GM13977 (cell line): ENCODE results near the gene OPHN1.

ENCODE experiments used
- DNase-seq: peaks from one replicate; pipeline ENCODE4 v3.0.0; 2012; ENCODE audit warnings: low spot score
- CTCF ChIP-seq: IDR thresholded peaks from 2 replicates; pipeline ENCODE4 v1.5.1; 2012; ENCODE audit warnings: mild to moderate bottlenecking, control low read depth; ENCODE audit not compliant: insufficient read depth; ENCODE audit errors: extremely low read depth, missing control alignments
- in situ Hi-C: fragments of 300-500 bp; cut with MboI; formaldehyde crosslinking; loops from one replicate; pipeline ENCODE4 v1.12.0; 2022; ENCODE audit warnings: low sequenced_read_pairs, low pct_unique_long_range_greater_than_20kb, mixed read lengths, inconsistent platforms; ENCODE audit not compliant: unreplicated experiment

Gene OPHN1

GRCh38 chrX:68060506-68061205, 372.6 kb downstream of the OPHN1 start:
- no peak for TF ChIP-seq CTCF
- no peak for DNase-seq
- in situ Hi-C loops, result no loop called here

GRCh38 chrX:68059469-68059868, 373.8 kb downstream of the OPHN1 start:
- DNase-seq, result no peak
- no peak for TF ChIP-seq CTCF
- in situ Hi-C loops, result no loop called here

- TF ChIP-seq CTCF, result no peak
- in situ Hi-C loops, result no loop called here
Measured at GRCh38 chrX:68049466-68049865, 383.8 kb downstream of the OPHN1 start.

GRCh38 chrX:68048774-68049173, 384.5 kb downstream of the OPHN1 start:
- in situ Hi-C loops, result no loop called here
- DNase-seq, result no peak

More at GRCh38 chrX:68049466-68049865, 383.8 kb downstream of the OPHN1 start:
- DNase-seq, result no peak

GRCh38 chrX:68045008-68045577, 388.2 kb downstream of the OPHN1 start:
- DNase-seq, result no peak
- TF ChIP-seq CTCF, result no peak
- in situ Hi-C loops, result no loop called here

More at GRCh38 chrX:68048774-68049173, 384.5 kb downstream of the OPHN1 start:
- no peak for TF ChIP-seq CTCF

- in situ Hi-C loops, result no loop called here
- no peak for TF ChIP-seq CTCF
- DNase-seq, result no peak
Measured at GRCh38 chrX:68043713-68044438, 389.4 kb downstream of the OPHN1 start.
